ENCODE data around the gene ATP5MC2.

GRCh38 chr12:53623548-53624385 lies 52.1 kb downstream of the ATP5MC2 start:
- TF ChIP-seq CTCF (conservative IDR thresholded peaks at IDR 0.05; ENCODE audit: low read depth, low read length), result no peak
- TF ChIP-seq EZH2 (IDR thresholded peaks at IDR 0.05; ENCODE audit: low read length, unreplicated experiment), result no peak
